HEK293 (cell line): ENCODE data around the gene FAM168A.

Source experiments
- CTCF ChIA-PET: fragments of 350-600 bp; formaldehyde crosslinking; extraction: SDS; loops from one replicate; lab custom pipeline; 2021; ENCODE audit warnings: antibody characterized with exemption; lab: Yijun Ruan, JAX
- POLR2A ChIA-PET: fragments of 300-600 bp; formaldehyde crosslinking; extraction: SDS; loops from one replicate; lab custom pipeline; 2020; ENCODE audit warnings: antibody characterized with exemption, inconsistent platforms; lab: Yijun Ruan, JAX
- H3K27ac ChIP-seq: fragments of 200-500 bp; sonication (Bioruptor generic); 2 replicates; pipeline ENCODE4 v1.5.1; 2014; ENCODE audit warnings: low read depth, low read length, control low read depth, inconsistent platforms; ENCODE audit errors: extremely low read depth
- H3K36me3 ChIP-seq, 2 experiments: fragments of 200-500 bp in 1 of 2; sonication (Bioruptor generic) in 1 of 2; 1 replicate in 1 of 2; 2 replicates in 1 of 2; pipeline ENCODE4 v1.5.1; 2014 to 2017; ENCODE audit warnings: inconsistent platforms in 2 of 2, low read length in 2 of 2; ENCODE audit not compliant: control insufficient read depth in 2 of 2, insufficient read depth in 1 of 2
- H3K4me1 ChIP-seq: fragments of 200-500 bp; sonication (Bioruptor generic); 2 replicates; pipeline ENCODE4 v1.5.1; 2014; ENCODE audit warnings: mild to moderate bottlenecking, low read length, inconsistent platforms; ENCODE audit not compliant: control insufficient read depth, insufficient read depth
- H3K4me3 ChIP-seq: 2 replicates; pipeline ENCODE4 v1.5.1; 2011; ENCODE audit warnings: low read depth, mild to moderate bottlenecking, control low read depth, low read length, moderate library complexity
- H3K9me3 ChIP-seq: fragments of 200-500 bp; sonication (Bioruptor generic); 2 replicates; pipeline ENCODE4 v1.5.1; 2014; ENCODE audit warnings: low read depth, low read length, inconsistent platforms; ENCODE audit not compliant: control insufficient read depth, insufficient read depth
- HIC1 ChIP-seq: fragments of 450-650 bp; formaldehyde crosslinking; IDR thresholded peaks from 2 replicates; pipeline ENCODE4 v1.5.1; 2016; ENCODE audit warnings: missing biosample characterization, missing genetic modification characterization
- KLF17 ChIP-seq: fragments of 450-650 bp; formaldehyde crosslinking; IDR thresholded peaks from 2 replicates; pipeline ENCODE4 v1.5.1; 2016; ENCODE audit warnings: missing biosample characterization, missing genetic modification characterization
- SCRT1 ChIP-seq: fragments of 450-650 bp; formaldehyde crosslinking; IDR thresholded peaks from 2 replicates; pipeline ENCODE4 v1.5.1; 2016; ENCODE audit warnings: missing biosample characterization, missing genetic modification characterization, borderline replicate concordance
- SCRT2 ChIP-seq: fragments of 450-650 bp; formaldehyde crosslinking; IDR thresholded peaks from 2 replicates; pipeline ENCODE4 v1.5.1; 2016; ENCODE audit warnings: missing biosample characterization, missing genetic modification characterization
- ZBTB10 ChIP-seq: fragments of 450-650 bp; formaldehyde crosslinking; IDR thresholded peaks from 2 replicates; pipeline ENCODE4 v1.5.1; 2016; ENCODE audit warnings: missing biosample characterization, missing genetic modification characterization
- ZBTB49 ChIP-seq: fragments of 450-650 bp; formaldehyde crosslinking; IDR thresholded peaks from 2 replicates; pipeline ENCODE4 v1.5.1; 2016; ENCODE audit warnings: missing biosample characterization, missing genetic modification characterization, low read depth
- ZNF157 ChIP-seq: fragments of 450-650 bp; formaldehyde crosslinking; IDR thresholded peaks from 2 replicates; pipeline ENCODE4 v1.5.1; 2016; ENCODE audit warnings: missing biosample characterization, missing genetic modification characterization
- ZNF16 ChIP-seq: fragments of 450-650 bp; formaldehyde crosslinking; IDR thresholded peaks from 2 replicates; pipeline ENCODE4 v1.5.1; 2016; ENCODE audit warnings: low read depth, missing biosample characterization, missing genetic modification characterization
- ZNF174 ChIP-seq: fragments of 450-650 bp; formaldehyde crosslinking; IDR thresholded peaks from 2 replicates; pipeline ENCODE4 v1.5.0; 2017; ENCODE audit warnings: missing biosample characterization, mild to moderate bottlenecking, missing genetic modification characterization
- ZNF18 ChIP-seq: fragments of 450-650 bp; formaldehyde crosslinking; IDR thresholded peaks from 2 replicates; pipeline ENCODE4 v1.5.1; 2016; ENCODE audit warnings: missing biosample characterization, missing genetic modification characterization
- ZNF214 ChIP-seq: fragments of 450-650 bp; formaldehyde crosslinking; IDR thresholded peaks from 2 replicates; pipeline ENCODE4 v1.5.1; 2017; ENCODE audit warnings: missing biosample characterization, mild to moderate bottlenecking, missing genetic modification characterization, borderline replicate concordance
- ZNF423 ChIP-seq: fragments of 450-650 bp; formaldehyde crosslinking; IDR thresholded peaks from 2 replicates; pipeline ENCODE4 v1.5.1; 2016; ENCODE audit warnings: missing biosample characterization, missing genetic modification characterization
- ZNF76 ChIP-seq: fragments of 450-650 bp; formaldehyde crosslinking; IDR thresholded peaks from 2 replicates; pipeline ENCODE4; 2016; ENCODE audit warnings: low read depth, missing biosample characterization, missing genetic modification characterization, borderline replicate concordance

Gene FAM168A

GRCh38 chr11:73410627-73411026 lies 187.3 kb downstream of the FAM168A start:
- TF ChIP-seq KLF17 (tag by site-specific recombination) (no peak), ZNF174 (tag by site-specific recombination) (no peak), ZNF423 (tag by site-specific recombination) (no peak), HIC1 (tag by site-specific recombination) (no peak), ZNF214 (tag by site-specific recombination) (no peak), ZNF16 (tag by site-specific recombination) (no peak), ZBTB49 (tag by site-specific recombination) (no peak), ZNF18 (tag by site-specific recombination) (no peak), ZNF157 (tag by site-specific recombination) (no peak), ZNF76 (tag by site-specific recombination) (no peak), SCRT1 (tag by site-specific recombination) (no peak)
- TF ChIP-seq, all 188 proteins: peak for 0
- ChIA-PET POLR2A (no interaction called here), CTCF (interaction anchor here (0.5 to 2.3 kb wide), 6 partner anchors 9 to 251 kb away, joined by 3 to 9 read pairs (median 4); no protein-coding TSS in a partner anchor)
- H3K36me3 ChIP-seq = peaks cover 0 to 44% of the 10 kb centered on the region in 2 experiments; a peak in 2 of 3 replicates
- no peak overlapping the region for H3K4me3 ChIP-seq
- no peak overlapping the region for H3K27ac ChIP-seq
- no peaks in the 10 kb centered on the region for H3K4me1 ChIP-seq
- H3K9me3 ChIP-seq = no peaks in the 10 kb centered on the region

- TF ChIP-seq ZBTB10 (tag by site-specific recombination) (no peak), SCRT2 (tag by site-specific recombination) (peak; percentile 38)
- ChIA-PET POLR2A (no interaction called here), CTCF (interaction anchor here (1.4 to 2.3 kb wide), 2 partner anchors 59 to 252 kb away, joined by 6 to 9 read pairs; no protein-coding TSS in a partner anchor)
- Histone ChIP-seq H3K9me3 (no peaks in the 10 kb centered on the region), H3K36me3 (peaks cover 0 to 51% of the 10 kb centered on the region in 2 experiments; a peak in 2 of 3 replicates), H3K4me1 (no peaks in the 10 kb centered on the region), H3K27ac (no peak overlapping the region), H3K4me3 (no peak overlapping the region)
Measured at GRCh38 chr11:73409431-73409830, 188.5 kb downstream of the FAM168A start.
